GM18951 (cell line): ENCODE data around the gene MYL5.
"Not testable (repeated sequence)": the region's sequence is repeated elsewhere in the genome, so short reads cannot be mapped to it uniquely, and the experiment has no call there.

Source experiments
- POLR2A ChIP-seq: IDR thresholded peaks from 4 replicates; pipeline ENCODE4 v1.6.1; 2011; ENCODE audit warnings: mild to moderate bottlenecking; ENCODE audit not compliant: insufficient read length, insufficient read depth; ENCODE audit errors: extremely low read depth
- in situ Hi-C: fragments of 300-500 bp; cut with MboI; formaldehyde crosslinking; loops from one replicate; pipeline ENCODE4 v1.12.0; 2022; ENCODE audit warnings: low sequenced_read_pairs, mixed read lengths, inconsistent platforms; ENCODE audit not compliant: unreplicated experiment

The MYL5 gene

GRCh38 chr4:686413-687040 lies 12.2 kb downstream of the MYL5 start:
- in situ Hi-C loops = no loop called here
- TF ChIP-seq POLR2A = no peak

- TF ChIP-seq POLR2A = no peak
- in situ Hi-C loops = no loop called here
Observed at GRCh38 chr4:687048-687970, 13.0 kb downstream of the MYL5 start.

- in situ Hi-C loops = no loop called here
- TF ChIP-seq POLR2A = no peak
Observed at GRCh38 chr4:687971-688853, 13.9 kb downstream of the MYL5 start.

- TF ChIP-seq POLR2A = no peak
- in situ Hi-C loops = no loop called here
Observed at GRCh38 chr4:688854-689681, 14.7 kb downstream of the MYL5 start, which contains the start of gene SLC49A3. TSS of gene SLC49A3 (minus strand) at chr4:689151. CDS start at chr4:689127, 24 bp downstream.

- TF ChIP-seq POLR2A = no peak
- in situ Hi-C loops = no loop called here
Observed at GRCh38 chr4:689723-690122, 15.4 kb downstream of the MYL5 start.

- in situ Hi-C loops = no loop called here
- TF ChIP-seq POLR2A = no peak
Observed at GRCh38 chr4:692771-693554, 18.6 kb downstream of the MYL5 start.

- in situ Hi-C loops = not testable (repeated sequence)
Observed at GRCh38 chr4:694341-694940, 20.1 kb downstream of the MYL5 start.

- no peak for TF ChIP-seq POLR2A
- in situ Hi-C loops = no loop called here
Observed at GRCh38 chr4:699816-700580, 25.7 kb downstream of the MYL5 start.

GRCh38 chr4:700587-701264 lies 26.4 kb downstream of the MYL5 start:
- TF ChIP-seq POLR2A = no peak
- in situ Hi-C loops = no loop called here

- in situ Hi-C loops = no loop called here
- no peak for TF ChIP-seq POLR2A
Observed at GRCh38 chr4:702618-703048, 28.3 kb downstream of the MYL5 start.
